OCI-LY1 (cell line): ENCODE measurements around the gene BTBD16.

Source experiments
- H2AFZ ChIP-seq: fragments of 200-600 bp; sonication (generic), shearing (Covaris generic); 2 replicates; pipeline ENCODE4 v1.6.0; 2014; ENCODE audit warnings: antibody characterized with exemption, mild to moderate bottlenecking, low read length
- H3F3A ChIP-seq: fragments of 200-600 bp; sonication (generic), shearing (Covaris generic); 2 replicates; pipeline ENCODE4 v1.6.0; 2014; ENCODE audit warnings: mild to moderate bottlenecking, antibody characterized with exemption, low read length, moderate library complexity; ENCODE audit not compliant: insufficient read depth
- H3K27ac ChIP-seq: fragments of 200-600 bp; sonication (generic); 2 replicates; pipeline ENCODE4 v1.5.1; 2014; ENCODE audit warnings: low read length, mixed run types, mild to moderate bottlenecking, low read depth; ENCODE audit not compliant: poor library complexity, severe bottlenecking
- H3K27me3 ChIP-seq: fragments of 200-600 bp; sonication (generic); 2 replicates; pipeline ENCODE4 v1.6.0; 2014; ENCODE audit warnings: antibody characterized with exemption, mild to moderate bottlenecking, low read length, moderate library complexity; ENCODE audit not compliant: insufficient read depth
- H3K36me3 ChIP-seq: fragments of 200-600 bp; sonication (generic); 2 replicates; pipeline ENCODE4 v1.6.1; 2014; ENCODE audit warnings: mild to moderate bottlenecking, antibody characterized with exemption, low read length, moderate library complexity, mixed read lengths; ENCODE audit not compliant: insufficient read depth
- H3K4me1 ChIP-seq: fragments of 200-600 bp; sonication (generic); 2 replicates; pipeline ENCODE4 v1.5.1; 2014; ENCODE audit warnings: mild to moderate bottlenecking, low read length, moderate library complexity; ENCODE audit not compliant: insufficient read depth, severe bottlenecking
- H3K4me2 ChIP-seq: fragments of 200-600 bp; sonication (generic), shearing (Covaris generic); 2 replicates; pipeline ENCODE4 v1.6.1; 2014; ENCODE audit warnings: low read length
- H3K4me3 ChIP-seq: fragments of 200-600 bp; sonication (generic); 2 replicates; pipeline ENCODE4 v1.5.1; 2014; ENCODE audit warnings: low read length, low read depth, mild to moderate bottlenecking, mixed read lengths; ENCODE audit not compliant: poor library complexity, severe bottlenecking
- H3K79me2 ChIP-seq: fragments of 200-600 bp; shearing (Covaris generic); 2 replicates; pipeline ENCODE4 v1.6.1; 2016; ENCODE audit warnings: mixed run types, low read length, mixed read lengths; ENCODE audit not compliant: insufficient read depth
- H3K9ac ChIP-seq: fragments of 200-600 bp; sonication (generic), shearing (Covaris generic); 2 replicates; pipeline ENCODE4 v1.6.1; 2014; ENCODE audit warnings: mild to moderate bottlenecking, low read length, mixed read lengths
- H3K9me2 ChIP-seq: fragments of 200-600 bp; sonication (generic), shearing (Covaris generic); 2 replicates; pipeline ENCODE4 v1.6.1; 2014; ENCODE audit warnings: low read depth, mild to moderate bottlenecking, low read length, mixed read lengths
- H3K9me3 ChIP-seq: fragments of 200-600 bp; shearing (Covaris generic); 2 replicates; pipeline ENCODE4 v1.6.1; 2014; ENCODE audit warnings: low read length, mixed read lengths
- H4K20me1 ChIP-seq: fragments of 200-600 bp; sonication (generic), shearing (Covaris generic); 2 replicates; pipeline ENCODE4 v1.6.0; 2016; ENCODE audit warnings: mild to moderate bottlenecking, low read length; ENCODE audit not compliant: insufficient read depth
- EZH2 ChIP-seq: fragments of 200-600 bp; sonication (generic), shearing (Covaris generic); IDR thresholded peaks from 2 replicates; pipeline ENCODE4 v1.8.0; 2017; ENCODE audit warnings: borderline replicate concordance, mixed run types, mild to moderate bottlenecking, antibody characterized with exemption, low read length, moderate library complexity, mixed read lengths
- TF ChIP-seq, protein P1 (sequence below): fragments of 200-600 bp; sonication (generic), shearing (Covaris generic); IDR thresholded peaks from 2 replicates; pipeline ENCODE4 v1.5.1; 2017; ENCODE audit warnings: mild to moderate bottlenecking, antibody characterized with exemption, low read length, moderate library complexity, mixed read lengths

Gene BTBD16

DNA sequence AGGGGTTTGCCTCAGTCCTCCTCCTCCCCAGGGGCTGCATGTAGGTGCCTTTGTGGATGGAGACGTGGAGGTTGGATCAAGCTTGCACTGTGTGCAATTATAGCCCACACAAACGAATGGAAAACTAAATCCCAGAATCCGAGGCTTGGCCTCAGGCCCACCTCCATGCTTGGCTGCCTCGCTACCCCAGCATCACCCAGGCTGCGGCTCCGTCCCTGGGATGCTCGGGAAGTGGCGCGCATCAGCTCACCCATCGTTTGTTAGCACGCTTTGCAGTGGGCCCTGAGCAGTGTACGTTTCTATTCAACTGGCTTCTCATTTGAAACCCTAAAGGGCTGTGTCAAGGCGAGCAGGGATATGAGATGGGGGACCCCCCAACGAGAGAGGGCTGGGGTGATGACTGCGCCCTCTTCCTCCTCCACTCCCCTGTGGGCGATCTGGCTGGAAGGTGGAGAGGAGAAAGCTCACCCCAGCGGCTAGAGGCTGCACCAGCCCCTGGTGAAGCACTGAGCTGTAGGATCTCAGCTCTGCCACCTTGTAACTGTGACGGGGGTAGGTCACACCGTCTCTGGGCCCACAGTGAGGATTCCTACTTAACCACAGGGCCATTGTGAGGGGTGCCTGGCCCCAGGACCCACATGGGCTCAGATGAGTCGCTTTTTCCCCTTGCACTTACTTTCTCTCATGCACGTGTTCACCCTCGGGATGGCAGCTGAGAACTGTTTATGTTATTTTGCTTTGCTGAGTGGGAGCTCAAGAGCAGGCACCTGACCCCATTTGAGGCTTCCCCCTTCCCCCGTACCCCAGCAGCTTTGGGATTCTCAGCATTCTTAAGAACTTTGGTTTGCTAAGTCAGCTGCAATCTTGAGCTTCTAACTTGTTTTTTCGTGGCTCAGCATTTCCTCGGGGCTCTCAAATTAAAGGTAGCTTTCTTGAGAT lies 12.7 kb upstream of the BTBD16 start:
- no peak for TF ChIP-seq EZH2
- TF ChIP-seq, protein P1, sequence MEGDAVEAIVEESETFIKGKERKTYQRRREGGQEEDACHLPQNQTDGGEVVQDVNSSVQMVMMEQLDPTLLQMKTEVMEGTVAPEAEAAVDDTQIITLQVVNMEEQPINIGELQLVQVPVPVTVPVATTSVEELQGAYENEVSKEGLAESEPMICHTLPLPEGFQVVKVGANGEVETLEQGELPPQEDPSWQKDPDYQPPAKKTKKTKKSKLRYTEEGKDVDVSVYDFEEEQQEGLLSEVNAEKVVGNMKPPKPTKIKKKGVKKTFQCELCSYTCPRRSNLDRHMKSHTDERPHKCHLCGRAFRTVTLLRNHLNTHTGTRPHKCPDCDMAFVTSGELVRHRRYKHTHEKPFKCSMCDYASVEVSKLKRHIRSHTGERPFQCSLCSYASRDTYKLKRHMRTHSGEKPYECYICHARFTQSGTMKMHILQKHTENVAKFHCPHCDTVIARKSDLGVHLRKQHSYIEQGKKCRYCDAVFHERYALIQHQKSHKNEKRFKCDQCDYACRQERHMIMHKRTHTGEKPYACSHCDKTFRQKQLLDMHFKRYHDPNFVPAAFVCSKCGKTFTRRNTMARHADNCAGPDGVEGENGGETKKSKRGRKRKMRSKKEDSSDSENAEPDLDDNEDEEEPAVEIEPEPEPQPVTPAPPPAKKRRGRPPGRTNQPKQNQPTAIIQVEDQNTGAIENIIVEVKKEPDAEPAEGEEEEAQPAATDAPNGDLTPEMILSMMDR = no peak
- H3K9me3 ChIP-seq = no peaks in the 10 kb centered on the region
- H3K9me2 ChIP-seq = no peaks in the 10 kb centered on the region
- no peak overlapping the region for H3K27ac ChIP-seq
- no peak overlapping the region for H3K4me2 ChIP-seq
- no peak overlapping the region for H3K4me3 ChIP-seq
- H3K27me3 ChIP-seq = no peaks in the 10 kb centered on the region
- no peaks in the 10 kb centered on the region for H3K79me2 ChIP-seq
- H3K4me1 ChIP-seq = no peaks in the 10 kb centered on the region
- no peaks in the 10 kb centered on the region; the same call in 1 of the 2 replicates for H3K36me3 ChIP-seq
- no peaks in the 10 kb centered on the region for H4K20me1 ChIP-seq
- no peaks in the 10 kb centered on the region for H3F3A ChIP-seq
- H3K9ac ChIP-seq = no peak overlapping the region
- no peak overlapping the region for H2AFZ ChIP-seq

DNA sequence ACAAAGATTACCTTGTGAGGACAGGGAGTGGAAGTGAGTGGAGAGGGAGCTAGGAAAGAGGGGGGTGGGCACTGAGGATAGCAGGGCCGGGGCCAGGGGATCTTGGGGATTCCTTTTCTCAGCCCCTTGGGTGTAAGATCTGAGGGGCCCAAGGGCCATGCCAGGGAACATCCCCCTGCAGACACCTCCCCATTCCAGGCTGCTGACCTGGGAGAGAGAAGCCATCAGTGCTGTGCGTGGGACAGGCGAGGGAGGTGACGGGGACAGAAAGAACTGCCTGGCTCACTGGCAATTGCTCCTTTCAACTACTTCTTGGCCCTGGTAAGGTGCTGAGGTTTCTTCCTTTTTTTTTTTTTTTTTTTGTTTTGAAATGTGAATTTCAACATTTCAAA lies 12.0 kb upstream of the BTBD16 start:
- Histone ChIP-seq H3K4me1 (no peaks in the 10 kb centered on the region), H3K36me3 (no peaks in the 10 kb centered on the region; the same call in 1 of the 2 replicates), H3K9ac (no peak overlapping the region), H3K9me2 (no peaks in the 10 kb centered on the region), H3K79me2 (no peaks in the 10 kb centered on the region), H3K27me3 (no peaks in the 10 kb centered on the region), H3K4me3 (no peak overlapping the region), H3F3A (no peaks in the 10 kb centered on the region), H4K20me1 (no peaks in the 10 kb centered on the region), H3K27ac (no peak overlapping the region), H3K9me3 (no peaks in the 10 kb centered on the region), H2AFZ (no peak overlapping the region), H3K4me2 (no peak overlapping the region)
- TF ChIP-seq, protein P1 = no peak
- TF ChIP-seq EZH2 = no peak

DNA sequence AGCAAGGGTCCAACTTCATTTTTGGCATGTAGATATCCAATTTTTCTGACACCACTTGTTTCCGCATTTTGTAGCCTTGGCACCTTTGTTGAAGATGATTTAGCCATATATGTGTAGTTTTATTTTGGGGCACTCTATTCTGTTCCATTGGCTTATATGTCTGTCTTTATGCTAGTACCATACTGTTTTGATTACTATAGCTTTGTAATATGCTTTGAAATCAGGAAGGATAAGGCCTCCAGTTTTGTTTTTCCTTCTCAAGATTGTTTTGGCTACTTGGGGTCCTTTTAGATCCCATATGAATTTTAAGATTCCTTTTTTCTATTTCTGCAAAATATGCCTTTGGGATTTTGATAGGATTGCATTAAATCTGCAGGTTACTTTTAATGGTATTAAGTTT lies 9.5 kb upstream of the BTBD16 start:
- Histone ChIP-seq H3K9me2 (no peaks in the 10 kb centered on the region), H3K27ac (no peak overlapping the region)

More for the DNA sequence above, 9.5 kb upstream of the BTBD16 start:
- Histone ChIP-seq H3K9ac (no peak overlapping the region), H4K20me1 (no peaks in the 10 kb centered on the region), H3K36me3 (no peaks in the 10 kb centered on the region; the same call in 1 of the 2 replicates), H3K4me3 (no peak overlapping the region), H3F3A (no peaks in the 10 kb centered on the region), H3K4me1 (no peaks in the 10 kb centered on the region), H3K79me2 (no peaks in the 10 kb centered on the region), H3K9me3 (no peaks in the 10 kb centered on the region), H3K27me3 (no peaks in the 10 kb centered on the region), H2AFZ (no peak overlapping the region), H3K4me2 (no peak overlapping the region)
- TF ChIP-seq EZH2 = no peak
- TF ChIP-seq, protein P1 = no peak
